GM18909 (cell line): ENCODE results near the gene MRAP2.

ENCODE experiments used
- ATAC-seq: cut with Tn5 transposase; IDR thresholded peaks from one replicate; pipeline ENCODE4 v1.9.1; 2021; ENCODE audit warnings: mild to moderate bottlenecking; ENCODE audit not compliant: unreplicated experiment, poor library complexity

Gene MRAP2, protein sequence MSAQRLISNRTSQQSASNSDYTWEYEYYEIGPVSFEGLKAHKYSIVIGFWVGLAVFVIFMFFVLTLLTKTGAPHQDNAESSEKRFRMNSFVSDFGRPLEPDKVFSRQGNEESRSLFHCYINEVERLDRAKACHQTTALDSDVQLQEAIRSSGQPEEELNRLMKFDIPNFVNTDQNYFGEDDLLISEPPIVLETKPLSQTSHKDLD

DNA sequence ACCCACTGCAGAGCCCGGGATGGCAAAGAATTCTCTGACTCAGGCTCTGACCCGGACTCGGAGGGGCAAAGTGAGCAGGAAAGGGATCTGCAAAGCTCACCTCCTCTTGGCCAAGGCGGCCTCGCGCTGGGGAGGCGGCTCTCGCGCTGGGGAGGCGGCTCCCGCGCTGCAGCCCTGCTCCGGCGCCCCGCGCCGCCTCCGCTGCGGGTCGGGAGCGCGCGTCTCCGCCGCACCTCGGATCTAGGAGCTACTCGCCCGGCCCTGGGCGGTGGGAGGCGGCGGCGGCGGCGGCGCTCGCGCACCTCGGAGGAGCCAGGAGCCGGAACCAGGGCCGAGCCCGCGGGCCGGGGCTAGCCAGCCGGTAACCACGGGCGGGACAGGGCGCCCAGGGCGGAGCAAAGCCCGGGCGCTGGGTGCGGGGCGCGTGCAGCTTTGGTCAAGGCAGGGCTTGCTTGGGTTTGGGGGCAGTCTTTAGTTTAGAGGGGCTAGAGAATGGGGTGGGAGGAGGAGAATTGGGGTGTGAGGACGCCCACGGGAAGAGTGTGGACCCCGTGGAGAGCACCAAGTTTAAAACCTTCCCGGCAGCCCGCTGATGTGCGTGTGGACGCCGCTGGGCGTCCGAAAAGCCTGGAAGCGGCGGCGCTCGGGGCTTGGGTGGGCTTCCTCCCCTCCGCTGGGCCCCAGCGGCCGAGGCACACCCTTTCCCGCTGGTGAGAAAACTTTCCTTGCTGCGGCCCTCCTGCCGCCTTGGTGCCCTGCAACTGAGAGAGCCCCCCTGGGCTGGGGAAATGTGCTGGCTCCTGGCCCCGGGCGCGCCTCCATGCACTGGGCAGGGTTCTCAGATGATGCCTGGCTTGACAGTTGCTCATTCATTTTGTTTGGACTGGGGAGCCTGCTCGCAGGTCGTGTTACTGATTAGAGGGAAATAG, at the start of gene MRAP2:
Gene MRAP2 (plus strand): TSS at position 250 of the 929 bp plus-strand sequence. CDS start 21,547 bp downstream, outside the sequence.
- ATAC-seq: peak; percentile 63

GRCh38 chr6:83984411-83984810, 49.2 kb upstream of the MRAP2 start:
- ATAC-seq: no peak

DNA sequence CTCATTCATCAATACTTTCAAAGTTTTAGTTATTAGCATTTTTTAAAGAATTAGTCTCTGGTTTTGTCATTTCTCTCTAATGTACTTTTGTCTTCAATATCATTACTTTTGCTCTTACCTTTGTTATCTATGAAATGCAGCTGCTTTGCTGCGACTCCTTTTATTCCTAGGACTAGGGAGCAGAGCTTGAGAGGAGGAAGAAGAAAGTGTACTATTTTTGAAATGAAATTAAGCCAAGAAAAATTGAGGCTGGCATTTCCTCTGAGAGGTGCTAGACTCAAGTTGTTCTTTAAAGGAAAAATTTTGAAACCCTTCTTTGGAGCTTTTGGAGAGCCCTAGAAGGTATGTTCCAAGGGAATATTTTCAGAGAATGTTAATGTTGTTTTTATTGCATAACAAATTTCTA, 48.3 kb upstream of the MRAP2 start:
- no peak for ATAC-seq

DNA sequence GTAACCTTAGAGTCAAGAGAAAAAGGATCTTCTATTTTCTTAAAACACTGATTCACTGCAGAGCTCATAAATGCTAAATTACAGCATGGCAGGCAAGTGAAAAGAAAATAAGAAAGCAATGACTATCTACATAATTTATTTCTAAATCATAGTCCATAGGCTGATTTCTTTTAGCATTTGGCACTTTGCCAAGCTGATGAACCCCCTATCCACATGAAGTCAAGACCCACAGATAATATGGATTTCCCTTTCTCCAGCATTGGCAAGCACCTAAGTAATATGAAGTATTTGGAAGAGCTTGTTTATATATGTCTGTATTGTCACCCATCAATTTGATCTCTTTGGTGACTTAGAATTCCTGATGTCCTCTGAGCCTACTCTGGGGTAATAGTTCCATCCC, 47.9 kb upstream of the MRAP2 start:
- no peak for ATAC-seq

DNA sequence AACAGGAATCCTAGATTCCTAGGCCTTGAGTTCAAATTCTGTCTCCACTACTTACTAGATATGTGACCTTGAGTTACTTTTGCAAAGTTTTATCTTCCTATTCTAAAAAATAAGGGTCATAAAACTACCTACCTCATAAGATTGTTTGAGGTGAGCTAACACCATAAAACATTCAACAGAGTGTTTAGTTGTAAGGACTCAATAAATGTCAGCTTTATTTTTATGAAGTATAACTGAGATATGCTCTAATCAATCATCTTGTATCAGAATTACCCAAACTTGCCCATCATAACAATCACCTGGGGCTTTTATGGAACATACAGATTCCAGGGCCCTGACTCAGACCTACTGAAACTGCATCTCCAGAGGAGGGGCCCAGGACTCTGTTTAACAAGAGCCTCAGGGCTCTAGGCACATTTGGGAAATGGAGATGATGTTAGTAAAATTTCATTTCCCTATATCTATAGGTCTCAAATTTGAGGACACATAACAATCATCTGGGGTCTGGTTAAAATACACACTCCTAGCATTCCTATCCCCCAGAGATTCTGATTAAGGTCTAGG, 35.5 kb upstream of the MRAP2 start:
- ATAC-seq: no peak

DNA sequence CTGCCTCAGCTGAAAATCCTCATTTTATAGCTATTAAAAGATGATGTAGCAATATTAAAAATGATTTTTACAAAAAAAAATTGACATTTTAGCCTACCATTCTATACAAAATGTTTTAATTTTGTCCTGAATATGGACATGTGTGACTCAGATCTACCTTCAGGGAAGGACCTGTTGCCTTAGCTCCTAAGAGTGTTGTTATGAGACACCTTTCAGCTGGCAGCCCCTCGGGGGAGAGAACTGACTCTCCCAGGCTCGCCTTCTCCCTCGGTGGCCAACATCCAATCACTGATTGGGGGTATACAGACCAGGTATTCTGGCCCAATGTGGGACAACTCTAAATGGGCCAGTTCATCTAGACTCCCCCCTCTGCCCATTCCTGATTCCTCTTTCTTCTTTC, 32.5 kb upstream of the MRAP2 start:
- ATAC-seq: no peak

DNA sequence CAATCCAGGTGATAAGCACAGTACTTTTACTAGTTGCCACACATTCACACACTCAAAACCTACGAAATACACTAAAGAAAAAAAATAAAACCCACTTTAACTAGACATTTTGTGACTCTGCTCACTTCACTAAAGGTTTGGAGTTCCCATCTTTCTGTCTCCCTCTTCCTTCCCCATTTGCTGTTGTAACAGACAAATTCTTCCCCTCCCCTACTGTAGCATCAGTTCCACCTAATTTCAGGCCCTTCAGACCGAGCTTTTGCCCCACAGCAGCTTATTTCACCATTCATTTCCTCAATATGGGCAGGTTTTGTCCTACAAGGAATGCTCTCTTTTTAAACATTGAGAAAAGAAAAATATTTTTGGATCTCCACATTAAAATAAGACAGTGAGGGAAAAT, 31.3 kb upstream of the MRAP2 start:
- no peak for ATAC-seq

- ATAC-seq: no peak
Observed at GRCh38 chr6:84003131-84003530, 30.4 kb upstream of the MRAP2 start.

DNA sequence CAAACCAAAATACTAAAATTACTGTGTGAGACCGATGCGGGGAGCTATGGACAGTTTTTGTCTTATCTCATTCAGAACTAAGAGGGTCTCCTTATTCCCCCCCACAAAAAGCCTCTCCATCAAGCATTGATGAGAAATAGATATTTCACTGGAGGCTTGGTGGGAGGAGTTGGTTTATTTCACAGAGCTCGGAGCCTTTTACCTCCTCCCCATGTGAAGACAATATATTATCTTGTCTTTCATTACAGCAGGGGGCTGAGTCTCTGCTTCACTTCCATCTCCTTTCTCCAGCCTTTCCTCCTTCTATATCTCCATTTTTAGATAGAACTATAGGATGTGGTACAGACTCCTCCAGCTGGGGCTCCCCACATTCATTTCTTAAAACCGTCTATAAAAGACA, 29.9 kb upstream of the MRAP2 start:
- no peak for ATAC-seq

GRCh38 chr6:84007871-84008270, 25.7 kb upstream of the MRAP2 start:
- no peak for ATAC-seq

DNA sequence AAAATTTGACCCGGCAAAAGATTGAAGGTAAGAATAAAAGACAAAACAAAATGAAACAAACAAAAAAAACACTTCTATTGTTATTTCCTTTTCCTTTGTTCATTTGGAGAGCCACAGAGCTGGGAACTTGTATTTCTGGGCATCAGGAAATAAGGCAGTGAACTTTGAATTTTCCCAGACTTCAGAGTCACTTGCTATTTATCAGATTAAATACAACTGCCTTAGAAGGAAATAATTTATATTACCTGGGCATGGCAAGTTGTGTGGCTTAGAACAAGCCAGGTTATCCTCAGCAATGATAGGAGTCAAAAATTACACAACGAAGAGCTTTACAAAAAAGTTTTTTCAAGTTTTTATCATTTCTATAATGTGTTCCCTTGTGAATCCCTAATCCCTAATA, 20.2 kb upstream of the MRAP2 start:
- no peak for ATAC-seq

- ATAC-seq: no peak
Observed at GRCh38 chr6:84013931-84014330, 19.6 kb upstream of the MRAP2 start.

DNA sequence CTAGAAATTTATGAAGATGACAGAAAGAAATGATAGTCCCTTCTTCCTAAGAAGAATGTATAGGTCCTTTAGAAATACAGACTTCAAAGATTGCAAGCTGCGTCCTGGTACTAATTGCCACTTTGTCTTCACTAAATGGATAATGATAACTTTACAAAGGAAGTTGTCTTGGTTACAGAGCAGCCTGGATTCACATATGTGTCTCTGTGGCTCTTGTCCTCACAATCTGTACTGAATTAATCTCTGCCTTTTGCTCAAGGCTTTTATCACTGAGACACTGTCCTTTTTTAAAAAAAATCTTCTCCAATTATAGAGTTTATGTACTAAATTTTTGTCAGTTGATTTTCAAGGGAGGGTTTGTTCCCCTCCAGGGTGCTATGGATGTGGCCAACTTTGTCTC, 17.5 kb upstream of the MRAP2 start:
- ATAC-seq: no peak

DNA sequence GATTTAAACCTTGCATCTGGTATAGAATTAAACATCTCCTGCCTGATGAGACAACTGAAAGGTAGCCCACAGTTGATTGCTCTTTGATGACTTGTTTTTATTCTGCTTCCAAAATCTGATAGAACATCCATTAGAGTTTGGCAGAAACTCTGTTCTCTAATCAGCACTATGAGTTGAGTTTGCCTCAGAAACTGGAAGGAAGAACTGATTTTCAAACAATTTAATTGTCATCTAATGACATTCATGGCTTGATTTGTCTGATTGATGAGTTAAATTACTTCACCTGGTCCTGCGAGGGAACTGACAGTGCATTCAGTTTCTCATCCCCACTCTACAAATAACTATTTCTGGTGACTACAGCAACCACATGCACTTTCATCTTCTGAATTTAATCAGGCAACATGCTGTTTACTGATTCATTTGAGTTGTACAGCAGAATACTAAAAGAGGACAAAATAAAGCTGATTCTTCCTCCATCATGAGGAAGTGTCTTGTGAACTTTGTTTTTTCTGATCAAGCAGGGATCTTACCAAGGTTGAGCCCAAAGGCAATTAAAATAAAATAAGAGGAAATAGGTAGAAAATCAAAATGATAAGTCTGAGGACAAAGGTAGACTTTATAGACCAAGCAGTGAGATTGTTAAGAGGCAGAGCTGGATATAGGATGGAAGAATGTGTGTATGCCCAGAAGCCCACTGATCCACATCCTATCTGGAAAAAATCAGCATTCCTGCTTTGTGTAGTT, 15.7 kb upstream of the MRAP2 start:
- ATAC-seq: peak; percentile 57

- no peak for ATAC-seq
Observed at GRCh38 chr6:84018453-84019061, 15.0 kb upstream of the MRAP2 start.

DNA sequence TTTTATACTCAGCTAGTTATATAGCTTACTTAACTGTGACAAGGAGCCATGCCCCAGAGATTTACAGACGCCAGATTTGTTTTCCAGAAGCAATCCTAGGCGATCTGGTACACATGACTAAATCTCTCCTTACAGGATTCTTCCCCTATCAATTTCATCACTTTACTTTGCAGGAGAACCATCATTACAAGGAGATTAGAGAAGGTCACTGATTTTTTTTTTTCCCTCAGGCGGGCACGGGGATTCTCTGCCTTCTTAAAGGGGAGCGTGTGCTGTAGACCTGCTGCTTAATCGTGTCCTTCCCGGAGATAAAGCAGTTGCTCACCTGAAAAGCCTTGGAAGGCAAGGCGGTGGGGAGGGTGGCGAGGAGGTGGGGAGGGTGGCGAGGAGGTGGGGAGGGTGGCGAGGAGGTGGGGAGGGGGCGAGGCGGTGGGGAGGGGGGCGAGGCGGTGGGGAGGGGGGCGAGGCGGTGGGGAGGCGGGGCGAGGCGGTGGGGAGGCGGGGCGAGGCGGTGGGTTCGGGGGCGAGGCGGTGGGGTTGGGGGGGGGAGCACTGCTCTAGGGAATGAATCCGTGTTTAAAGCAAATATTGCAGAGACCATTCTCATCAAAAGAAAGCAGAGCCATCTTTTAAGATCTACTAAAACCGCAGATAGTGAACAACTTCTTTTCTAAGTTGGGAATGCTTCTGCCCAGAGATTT, 14.3 kb upstream of the MRAP2 start:
- no peak for ATAC-seq

DNA sequence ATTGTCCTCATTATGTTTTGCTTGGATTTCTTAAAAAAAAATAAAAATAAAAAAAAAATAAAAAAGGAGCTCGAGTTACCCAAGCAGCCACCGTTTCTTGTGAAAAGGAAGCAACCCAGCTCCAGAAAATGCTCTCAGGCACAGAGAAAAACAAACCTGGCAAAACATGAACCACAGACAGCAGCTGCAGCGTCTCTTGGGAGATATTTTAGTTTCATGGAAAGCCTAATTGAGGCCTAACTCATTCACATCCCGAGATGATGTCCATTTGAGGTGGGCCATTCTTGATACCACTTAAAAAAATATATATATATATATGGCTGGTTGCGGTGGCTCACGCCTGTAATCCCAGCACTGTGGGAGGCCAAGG, 13.7 kb upstream of the MRAP2 start:
- no peak for ATAC-seq

GRCh38 chr6:84021625-84022024, 11.9 kb upstream of the MRAP2 start:
- no peak for ATAC-seq

DNA sequence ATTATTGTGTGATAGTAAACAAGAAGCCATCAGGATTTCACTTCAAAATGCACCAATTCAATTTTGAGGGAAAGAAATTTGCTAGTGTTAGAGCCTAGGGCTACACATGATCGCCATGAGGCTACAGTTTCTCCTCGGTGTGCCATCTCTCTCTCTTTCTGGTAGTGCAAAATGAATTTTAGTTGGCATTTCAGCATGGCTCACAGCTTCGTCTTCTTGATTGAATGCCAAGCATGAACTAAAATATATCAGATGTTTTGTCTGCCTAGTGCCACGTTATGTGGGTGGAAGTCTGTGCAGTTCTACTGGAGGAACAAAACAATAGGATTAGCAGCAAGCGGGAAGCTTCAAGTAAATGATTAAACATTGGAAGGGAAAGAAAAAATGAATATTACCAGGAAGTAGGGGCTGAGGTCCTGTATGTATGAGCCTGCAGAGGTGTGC, 6.8 kb upstream of the MRAP2 start:
- no peak for ATAC-seq
